Keratinocyte (primary cell): ENCODE results near the gene OGFOD3.
"Not testable (repeated sequence)": the region's sequence is repeated elsewhere in the genome, so short reads cannot be mapped to it uniquely, and the experiment has no call there.

Experiments
- CTCF ChIP-seq, 3 experiments: IDR thresholded peaks in 1 of 3; conservative IDR thresholded peaks in 1 of 3; optimal IDR thresholded peaks in 1 of 3; 2 replicates in 2 of 3; 3 replicates in 1 of 3; pipeline versions ENCODE3 to v1.5.1; 2011; ENCODE audit warnings: low read length in 3 of 3, mild to moderate bottlenecking in 3 of 3, moderate library complexity in 2 of 3, control low read depth in 1 of 3, inconsistent platforms in 1 of 3; ENCODE audit not compliant: insufficient read depth in 2 of 3; ENCODE audit errors: extremely low read depth in 1 of 3
- EZH2 ChIP-seq: IDR thresholded peaks from one replicate; pipeline ENCODE4 v1.6.1; 2012; ENCODE audit warnings: inconsistent platforms, mild to moderate bottlenecking, low read length, moderate library complexity

- TF ChIP-seq CTCF (optimal IDR thresholded peaks at IDR 0.05 in 1 of 3, IDR thresholded peaks at IDR 0.05 in 1 of 3, conservative IDR thresholded peaks at IDR 0.05 in 1 of 3; ENCODE audit: extremely low read depth in 1 of 3, insufficient read depth in 2 of 3, low read length in 3 of 3); EZH2: not testable (repeated sequence)
Measured at GRCh38 chr17:82373072-82373452, 45.3 kb downstream of the OGFOD3 start.
